ENCODE data around the gene PSMD13.

PSMD13 gene

DNA sequence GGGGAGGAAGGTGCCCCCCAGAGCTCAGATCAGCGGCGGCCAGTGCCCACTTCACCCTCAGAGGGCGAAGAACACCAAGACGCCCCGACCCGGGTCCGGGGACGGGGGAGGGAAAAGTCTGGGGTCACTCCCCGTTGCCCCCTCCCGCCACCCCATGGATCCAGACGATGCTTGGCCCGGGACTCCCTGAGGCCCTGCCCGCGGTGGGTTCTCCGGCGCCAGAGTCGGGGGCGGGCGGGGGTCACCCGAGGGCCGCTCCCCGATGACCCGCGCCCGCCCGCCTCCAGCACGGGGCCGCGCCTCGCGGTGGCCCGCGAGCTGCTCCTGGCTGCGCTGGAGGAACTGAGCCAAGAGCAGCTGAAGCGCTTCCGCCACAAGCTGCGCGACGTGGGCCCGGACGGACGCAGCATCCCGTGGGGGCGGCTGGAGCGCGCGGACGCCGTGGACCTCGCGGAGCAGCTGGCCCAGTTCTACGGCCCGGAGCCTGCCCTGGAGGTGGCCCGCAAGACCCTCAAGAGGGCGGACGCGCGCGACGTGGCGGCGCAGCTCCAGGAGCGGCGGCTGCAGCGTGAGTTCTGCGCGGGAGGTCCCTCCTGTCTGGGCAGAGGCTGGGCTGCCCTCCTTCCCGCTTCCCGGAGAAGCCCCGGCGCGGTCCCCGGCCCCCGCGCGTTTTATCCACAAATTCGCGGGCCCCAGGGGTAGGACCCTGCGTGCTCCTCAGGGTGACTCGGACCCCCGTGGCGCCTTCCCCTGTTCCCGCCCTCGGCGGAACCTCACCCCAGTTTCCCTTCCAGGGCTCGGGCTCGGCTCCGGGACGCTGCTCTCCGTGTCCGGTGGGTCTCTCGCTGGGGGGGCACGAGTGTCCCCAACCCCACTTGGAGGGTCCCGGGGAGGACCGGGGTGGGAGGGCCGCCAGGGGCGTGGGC lies 42.5 kb downstream of the PSMD13 start:
- no peak for DNase-seq

DNA sequence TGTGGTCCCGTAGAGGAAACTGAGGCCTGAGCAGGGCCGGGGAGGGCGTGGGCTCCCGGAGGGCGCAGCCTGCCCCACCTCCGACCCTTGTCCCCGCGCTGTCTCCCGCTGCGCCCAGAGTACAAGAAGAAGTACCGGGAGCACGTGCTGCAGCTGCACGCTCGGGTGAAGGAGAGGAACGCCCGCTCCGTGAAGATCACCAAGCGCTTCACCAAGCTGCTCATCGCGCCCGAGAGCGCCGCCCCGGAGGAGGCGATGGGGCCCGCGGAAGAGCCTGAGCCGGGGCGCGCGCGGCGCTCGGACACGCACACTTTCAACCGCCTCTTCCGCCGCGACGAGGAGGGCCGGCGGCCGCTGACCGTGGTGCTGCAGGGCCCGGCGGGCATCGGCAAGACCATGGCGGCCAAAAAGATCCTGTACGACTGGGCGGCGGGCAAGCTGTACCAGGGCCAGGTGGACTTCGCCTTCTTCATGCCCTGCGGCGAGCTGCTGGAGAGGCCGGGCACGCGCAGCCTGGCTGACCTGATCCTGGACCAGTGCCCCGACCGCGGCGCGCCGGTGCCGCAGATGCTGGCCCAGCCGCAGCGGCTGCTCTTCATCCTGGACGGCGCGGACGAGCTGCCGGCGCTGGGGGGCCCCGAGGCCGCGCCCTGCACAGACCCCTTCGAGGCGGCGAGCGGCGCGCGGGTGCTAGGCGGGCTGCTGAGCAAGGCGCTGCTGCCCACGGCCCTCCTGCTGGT lies 43.4 kb downstream of the PSMD13 start:
- peak; percentile 55 for DNase-seq

DNA sequence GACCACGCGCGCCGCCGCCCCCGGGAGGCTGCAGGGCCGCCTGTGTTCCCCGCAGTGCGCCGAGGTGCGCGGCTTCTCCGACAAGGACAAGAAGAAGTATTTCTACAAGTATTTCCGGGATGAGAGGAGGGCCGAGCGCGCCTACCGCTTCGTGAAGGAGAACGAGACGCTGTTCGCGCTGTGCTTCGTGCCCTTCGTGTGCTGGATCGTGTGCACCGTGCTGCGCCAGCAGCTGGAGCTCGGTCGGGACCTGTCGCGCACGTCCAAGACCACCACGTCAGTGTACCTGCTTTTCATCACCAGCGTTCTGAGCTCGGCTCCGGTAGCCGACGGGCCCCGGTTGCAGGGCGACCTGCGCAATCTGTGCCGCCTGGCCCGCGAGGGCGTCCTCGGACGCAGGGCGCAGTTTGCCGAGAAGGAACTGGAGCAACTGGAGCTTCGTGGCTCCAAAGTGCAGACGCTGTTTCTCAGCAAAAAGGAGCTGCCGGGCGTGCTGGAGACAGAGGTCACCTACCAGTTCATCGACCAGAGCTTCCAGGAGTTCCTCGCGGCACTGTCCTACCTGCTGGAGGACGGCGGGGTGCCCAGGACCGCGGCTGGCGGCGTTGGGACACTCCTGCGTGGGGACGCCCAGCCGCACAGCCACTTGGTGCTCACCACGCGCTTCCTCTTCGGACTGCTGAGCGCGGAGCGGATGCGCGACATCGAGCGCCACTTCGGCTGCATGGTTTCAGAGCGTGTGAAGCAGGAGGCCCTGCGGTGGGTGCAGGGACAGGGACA lies 44.1 kb downstream of the PSMD13 start:
- DNase-seq, result peak in 1 of 2 donors; percentile 32

DNA sequence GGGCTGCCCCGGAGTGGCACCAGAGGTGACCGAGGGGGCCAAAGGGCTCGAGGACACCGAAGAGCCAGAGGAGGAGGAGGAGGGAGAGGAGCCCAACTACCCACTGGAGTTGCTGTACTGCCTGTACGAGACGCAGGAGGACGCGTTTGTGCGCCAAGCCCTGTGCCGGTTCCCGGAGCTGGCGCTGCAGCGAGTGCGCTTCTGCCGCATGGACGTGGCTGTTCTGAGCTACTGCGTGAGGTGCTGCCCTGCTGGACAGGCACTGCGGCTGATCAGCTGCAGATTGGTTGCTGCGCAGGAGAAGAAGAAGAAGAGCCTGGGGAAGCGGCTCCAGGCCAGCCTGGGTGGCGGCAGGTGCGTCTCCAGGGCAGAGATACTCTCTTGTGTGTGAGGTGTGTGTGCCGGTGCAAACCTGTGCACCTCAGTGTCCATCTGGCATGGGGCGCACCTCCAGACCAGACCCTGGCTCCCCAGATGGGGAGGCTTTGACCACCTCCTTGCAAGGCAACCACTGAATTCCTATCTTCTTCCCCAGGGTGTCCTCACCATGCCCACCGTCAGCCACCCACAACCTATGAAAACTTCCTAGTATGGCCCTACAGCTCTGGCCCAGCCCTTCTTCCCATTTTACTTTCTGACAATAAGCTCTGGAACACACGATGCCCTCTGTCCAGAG lies 44.8 kb downstream of the PSMD13 start:
- no peak for DNase-seq

DNA sequence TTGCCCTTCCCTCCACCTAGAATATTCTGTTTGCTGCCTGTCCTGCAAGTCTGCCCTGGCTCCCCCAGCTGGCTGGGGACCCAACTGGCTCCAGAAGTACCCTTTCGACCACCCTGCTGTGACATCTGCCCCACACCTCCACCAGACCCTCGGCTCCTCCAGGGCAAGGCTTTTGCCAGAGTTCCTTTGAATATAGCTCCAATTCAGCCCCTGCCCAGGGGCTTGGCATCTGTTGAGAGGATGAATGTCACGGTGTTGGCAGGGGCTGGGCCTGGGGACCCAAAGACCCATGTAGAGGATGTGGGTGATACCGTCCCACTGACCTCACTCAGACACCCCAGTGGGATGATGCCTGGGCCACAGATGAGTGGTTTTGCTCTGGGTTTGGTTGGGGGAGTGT lies 45.4 kb downstream of the PSMD13 start:
- DNase-seq, result no peak

DNA sequence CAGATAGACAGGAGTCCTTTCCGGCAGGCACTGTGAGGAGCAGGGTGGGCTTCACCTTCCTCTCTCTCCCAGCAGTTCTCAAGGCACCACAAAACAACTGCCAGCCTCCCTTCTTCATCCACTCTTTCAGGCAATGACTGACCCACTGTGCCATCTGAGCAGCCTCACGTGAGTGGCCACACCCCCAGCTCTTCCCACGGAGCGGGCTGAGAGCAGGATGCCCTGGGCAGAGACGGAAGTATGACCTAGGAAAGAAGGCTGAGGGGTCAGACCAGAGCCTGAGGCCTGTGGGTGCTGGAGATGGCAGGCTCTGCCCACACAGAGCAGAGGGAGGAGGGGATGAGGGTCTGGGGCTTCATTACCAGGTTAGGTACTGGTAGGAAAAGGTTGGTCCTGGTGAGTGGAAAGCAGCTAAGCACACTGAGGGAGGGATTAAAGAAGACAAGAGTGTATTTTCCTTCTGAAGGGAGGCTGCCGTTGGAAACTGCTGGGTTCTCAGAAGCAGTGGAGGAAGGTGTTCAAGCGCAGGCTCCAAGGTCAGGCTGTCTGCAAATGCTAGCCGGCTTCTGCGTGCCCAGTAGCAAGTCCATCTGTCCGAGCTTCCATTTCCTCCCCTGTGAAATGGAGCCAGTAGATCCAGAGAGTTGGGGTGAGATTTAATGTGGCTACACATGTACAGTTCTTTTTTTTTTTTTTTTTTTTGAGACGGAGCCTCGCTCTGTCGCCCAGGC lies 46.0 kb downstream of the PSMD13 start:
- no peak for DNase-seq

DNA sequence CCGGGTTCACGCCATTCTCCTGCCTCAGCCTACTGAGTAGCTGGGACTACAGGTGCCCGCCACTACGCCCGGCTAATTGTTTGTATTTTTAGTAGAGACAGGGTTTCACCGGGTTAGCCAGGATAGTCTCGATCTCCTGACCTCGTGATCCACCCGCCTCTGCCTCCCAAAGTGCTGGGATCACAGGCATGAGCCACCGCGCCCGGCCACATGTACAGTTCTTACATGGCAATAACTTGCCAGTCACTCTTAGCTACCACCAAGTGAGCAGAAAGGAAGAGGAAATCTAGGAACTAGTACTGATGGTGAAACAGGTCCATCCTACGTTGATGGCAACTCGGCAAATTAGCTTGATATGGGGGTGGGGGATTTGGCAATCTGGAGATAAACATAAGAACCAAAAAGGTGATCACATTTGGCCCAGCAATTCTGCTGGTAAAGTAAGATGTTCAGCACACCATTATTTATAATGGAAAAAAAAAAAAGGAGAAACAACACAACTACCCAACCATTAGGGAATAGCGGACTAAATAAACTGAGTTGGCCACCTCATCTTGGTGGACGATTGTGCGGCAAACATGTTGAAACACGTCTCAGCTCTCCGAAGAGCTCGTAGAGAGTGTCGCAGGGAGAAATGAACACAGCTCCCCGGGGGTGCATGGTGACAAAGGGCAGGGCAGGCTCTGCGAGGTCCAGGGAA lies 46.8 kb downstream of the PSMD13 start:
- no peak for DNase-seq

DNA sequence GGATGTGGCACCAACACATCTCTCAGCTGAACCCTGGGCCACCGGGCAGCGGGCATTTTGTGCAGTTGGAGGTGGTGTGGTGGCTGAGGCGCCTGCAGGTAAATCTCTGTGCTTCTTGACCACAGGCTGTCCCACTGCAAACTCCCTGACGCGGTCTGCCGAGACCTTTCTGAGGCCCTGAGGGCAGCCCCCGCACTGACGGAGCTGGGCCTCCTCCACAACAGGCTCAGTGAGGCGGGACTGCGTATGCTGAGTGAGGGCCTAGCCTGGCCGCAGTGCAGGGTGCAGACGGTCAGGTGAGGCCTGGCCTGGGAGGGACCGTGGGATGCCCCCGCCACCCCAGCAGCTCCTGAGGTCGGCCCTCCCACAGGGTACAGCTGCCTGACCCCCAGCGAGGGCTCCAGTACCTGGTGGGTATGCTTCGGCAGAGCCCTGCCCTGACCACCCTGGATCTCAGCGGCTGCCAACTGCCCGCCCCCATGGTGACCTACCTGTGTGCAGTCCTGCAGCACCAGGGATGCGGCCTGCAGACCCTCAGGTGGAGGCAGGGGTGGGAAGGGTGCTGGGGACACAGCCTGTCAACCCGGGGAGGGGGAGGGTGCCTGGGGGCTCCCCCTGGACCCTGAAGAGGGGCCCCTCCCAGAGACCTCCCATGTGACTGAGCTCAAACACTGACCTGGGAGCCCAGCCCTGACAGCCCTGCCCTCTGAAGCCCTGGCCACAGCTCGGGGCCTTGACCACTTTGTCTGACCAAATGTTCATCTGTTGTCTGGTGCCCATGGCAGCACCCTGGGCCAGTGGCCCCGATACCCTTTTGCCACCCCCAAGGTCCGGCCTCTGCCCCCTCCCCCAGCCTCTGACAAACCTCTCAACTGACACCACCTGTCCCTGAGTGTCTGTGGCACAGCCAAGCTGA lies 47.6 kb downstream of the PSMD13 start:
- no peak for DNase-seq

DNA sequence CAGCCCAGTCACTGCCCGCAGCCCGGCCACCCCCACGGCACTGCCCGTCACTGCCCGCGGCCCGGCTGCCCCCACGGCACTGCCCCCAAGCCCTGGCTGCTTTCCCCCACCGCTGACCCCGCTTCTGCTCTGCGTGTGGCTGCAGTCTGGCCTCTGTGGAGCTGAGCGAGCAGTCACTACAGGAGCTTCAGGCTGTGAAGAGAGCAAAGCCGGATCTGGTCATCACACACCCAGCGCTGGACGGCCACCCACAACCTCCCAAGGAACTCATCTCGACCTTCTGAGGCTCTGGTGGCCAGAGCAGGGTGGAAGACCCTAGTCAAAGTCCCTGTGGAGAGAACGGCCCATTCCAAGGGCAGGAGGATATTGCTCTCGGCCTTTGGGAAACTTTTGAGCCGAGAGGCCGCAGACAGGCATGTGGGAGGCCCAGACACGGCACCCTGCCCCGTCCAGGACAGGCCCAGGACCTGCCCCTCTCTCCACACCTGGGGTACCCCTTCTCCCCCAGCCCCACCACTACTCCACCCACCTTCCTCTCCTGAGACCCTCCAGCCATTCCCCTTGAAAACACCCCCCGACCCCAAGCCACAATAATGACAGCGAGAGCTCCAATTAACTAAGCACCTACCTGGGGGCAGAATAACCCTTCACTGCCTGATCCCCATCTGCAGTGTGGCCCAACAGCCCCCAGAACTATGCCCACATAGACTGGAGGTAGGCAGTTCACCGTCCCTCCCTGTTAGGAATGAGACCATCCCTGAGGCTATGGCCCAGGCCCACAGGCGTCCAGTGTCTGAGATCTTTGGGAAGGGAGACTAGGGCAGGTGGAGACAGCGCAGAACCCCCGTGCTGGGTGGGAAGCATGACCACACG lies 48.5 kb downstream of the PSMD13 start:
- no peak for DNase-seq

DNA sequence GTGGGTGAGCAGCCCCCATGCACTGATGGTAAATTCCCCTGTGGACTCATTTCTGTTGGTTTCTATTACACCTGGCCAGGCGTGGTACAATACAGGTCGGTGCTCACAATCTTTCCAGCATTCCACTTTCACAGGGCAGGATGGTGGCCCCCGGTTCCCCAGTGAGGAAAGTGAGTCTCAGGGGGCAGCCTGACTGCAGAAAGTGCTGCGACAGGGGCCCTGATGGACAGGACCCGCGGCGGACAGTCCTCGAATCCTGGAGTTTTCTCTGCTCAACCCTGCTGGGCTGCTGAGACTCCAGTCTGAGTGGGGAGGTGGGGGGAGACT lies 49.1 kb downstream of the PSMD13 start:
- no peak for DNase-seq

DNA sequence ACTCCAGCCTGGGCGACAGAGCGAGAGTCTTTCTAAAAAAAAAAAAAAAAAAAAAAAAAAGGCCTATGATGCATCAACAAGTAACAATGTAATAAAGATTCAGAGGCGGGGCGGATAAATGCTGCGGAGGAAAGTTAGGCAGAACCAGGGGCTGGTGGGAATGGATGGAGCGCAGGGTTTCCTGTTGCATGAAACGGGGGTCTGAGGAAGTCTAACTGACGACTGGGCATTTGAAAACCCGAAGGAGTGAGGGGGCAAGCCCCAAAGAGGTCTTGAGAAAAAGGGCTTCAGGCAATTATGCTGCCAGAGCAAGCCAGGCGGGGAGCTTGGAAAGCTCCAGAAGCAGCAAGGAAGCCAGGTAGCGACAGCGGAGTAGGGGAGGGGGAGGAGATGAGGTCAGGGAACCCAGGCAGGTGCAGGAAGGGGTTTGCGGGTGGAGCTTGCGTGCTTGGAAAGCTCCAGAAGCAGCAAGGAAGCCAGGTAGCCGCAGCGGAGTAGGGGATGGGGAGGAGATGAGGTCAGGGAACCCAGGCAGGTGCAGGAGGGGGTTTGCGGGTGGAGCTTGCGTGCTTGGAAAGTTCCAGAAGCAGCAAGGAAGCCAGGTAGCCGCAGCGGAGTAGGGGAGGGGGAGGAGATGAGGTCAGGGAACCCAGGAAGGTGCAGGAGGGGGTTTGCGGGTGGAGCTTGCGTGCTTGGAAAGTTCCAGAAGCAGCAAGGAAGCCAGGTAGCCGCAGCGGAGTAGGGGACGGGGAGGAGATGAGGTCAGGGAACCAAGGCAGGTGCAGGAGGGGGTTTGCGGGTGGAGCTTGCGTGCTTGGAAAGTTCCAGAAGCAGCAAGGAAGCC lies 50.4 kb downstream of the PSMD13 start:
- peak; percentile 71 to 78 for DNase-seq

DNA sequence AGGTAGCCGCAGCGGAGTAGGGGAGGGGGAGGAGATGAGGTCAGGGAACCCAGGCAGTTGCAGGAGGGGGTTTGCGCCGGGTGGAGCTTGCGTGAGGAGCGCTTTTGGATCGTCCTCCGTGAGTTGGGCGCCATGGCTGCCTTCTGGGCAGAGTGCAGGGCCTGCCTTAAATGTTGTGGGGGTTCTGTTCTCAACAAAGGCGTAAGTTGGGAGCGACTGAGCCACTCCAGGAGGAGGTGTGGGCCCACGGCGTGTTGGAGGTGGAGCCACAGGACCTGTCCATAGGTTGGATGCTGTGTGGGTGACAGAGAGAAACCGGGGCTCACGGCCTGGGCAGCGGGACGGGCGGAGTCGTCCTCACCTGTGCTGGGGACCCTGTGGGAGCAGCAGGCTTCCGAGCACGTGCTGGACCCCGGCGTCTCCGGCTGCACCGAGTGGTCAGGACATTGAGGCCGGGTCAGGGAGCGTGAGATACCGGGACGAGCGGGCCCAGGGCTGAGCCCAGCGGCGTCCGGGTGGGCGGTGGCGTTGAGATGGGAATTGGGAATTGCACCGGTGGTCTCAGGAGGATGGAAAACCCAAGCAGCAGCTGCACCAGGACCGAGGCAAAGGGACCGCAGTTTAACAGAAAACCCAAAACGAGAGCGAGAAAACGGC lies 51.2 kb downstream of the PSMD13 start:
- peak in 1 of 2 donors; percentile 66 for DNase-seq

DNA sequence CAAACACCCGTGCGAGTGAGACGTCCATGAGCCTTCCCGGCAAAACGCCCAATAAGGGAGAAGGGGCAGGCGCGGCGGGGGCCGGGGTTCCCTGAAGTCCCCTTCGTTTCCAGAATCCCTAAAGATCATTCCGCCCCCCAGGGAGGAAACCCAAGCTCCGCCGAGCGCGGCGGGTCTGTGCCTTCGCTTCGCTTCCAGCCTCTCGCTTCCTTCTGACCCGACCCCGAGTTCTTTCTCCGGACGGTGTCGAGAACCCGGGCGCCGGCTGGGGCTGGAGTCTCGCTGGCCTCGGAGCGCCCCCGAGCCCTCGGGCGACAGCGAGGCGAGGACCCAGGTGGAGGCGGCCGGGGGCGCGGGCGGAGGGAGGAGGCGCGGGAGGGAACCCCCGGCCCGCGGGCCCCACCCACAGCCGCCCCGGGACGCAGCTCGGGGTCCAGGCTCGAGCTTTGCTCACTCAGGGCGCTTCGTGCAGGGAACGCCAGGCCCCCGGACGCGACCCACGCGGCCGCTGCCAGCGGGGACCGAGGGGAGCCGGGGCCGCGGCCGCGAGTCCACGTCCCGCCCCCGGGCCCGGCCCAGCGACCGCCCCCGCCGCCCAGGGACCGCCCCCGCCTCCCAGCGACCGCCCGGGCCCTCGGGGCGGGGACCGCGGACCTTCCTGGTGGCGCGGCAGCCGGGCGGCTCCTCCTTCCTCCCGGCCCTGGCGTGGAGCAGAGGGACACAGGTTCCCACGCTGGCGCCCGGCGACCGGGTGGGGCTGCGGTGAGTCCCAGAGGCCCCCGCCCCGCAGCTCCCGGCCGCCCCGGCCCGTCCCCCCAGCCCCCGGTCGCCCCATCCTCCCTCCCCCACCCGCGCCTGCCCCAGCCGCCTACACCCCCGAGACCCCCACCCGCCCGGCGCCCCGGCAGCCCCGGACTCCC lies 52.0 kb downstream of the PSMD13 start, which contains the start of gene PGGHG:
PGGHG (plus strand) TSS at position 649 of the 920 bp plus-strand sequence. CDS start 691 bp downstream, outside the sequence.
- DNase-seq, result peak; percentile 52 to 71

DNA sequence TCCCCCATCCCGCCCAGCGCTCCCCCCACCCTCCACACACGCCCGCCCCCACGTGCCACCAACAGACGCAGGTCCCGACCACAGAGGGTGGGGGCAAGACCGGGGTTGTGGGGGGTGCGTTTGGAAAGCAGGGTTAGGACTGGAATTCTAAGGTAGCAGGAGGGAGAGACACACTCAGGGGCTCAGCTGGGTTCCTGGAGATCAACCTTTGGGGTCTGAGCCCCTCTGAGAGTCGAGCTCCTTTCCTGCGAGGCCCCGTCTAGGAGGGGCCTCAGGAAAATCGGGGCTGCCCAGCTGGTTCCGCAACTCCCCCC lies 52.6 kb downstream of the PSMD13 start:
- no peak for DNase-seq

DNA sequence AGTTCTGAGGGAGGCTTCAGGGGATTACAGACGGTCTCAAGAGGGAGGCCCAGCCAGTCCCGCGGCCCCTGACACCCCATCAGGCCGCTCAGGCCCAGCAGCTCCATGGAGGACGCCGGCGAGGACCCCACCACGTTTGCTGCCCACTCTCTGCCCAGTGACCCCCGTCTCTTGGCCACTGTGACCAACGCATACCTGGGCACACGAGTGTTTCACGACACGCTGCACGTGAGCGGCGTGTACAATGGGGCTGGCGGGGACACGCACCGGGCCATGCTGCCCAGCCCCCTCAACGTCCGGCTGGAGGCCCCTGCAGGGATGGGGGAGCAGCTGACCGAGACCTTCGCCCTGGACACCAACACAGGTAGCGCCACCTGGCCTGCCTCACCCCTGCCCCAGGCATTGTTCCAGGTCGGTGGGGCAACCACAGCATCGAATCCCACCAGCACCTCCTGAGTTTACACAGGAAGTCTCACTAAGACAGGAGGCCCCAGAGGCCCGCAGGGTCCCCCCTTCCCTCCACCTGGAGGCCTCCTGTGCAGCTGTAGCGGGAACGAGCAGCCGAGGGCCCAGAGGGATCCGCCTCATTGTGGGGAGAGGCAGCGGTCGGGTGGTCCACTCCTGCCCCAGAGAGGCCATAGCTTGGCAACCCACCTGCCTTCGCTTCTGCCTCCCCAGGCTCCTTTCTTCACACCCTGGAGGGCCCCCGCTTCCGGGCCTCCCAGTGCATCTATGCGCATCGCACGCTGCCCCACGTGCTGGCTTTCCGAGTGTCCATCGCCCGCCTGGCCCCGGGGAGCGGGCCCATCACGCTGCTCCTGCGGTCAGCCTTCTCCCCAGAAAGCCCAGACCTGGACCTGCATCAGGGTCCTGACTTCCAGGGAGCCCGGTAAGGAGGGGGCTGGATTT lies 53.2 kb downstream of the PSMD13 start:
- DNase-seq, result no peak
